Measurements from ENCODE around the gene MPRIP. TPM values are rescaled to one million over a fixed set of nuclear protein-coding genes. Genes with fewer than 3 reads are reported as not detected.

The MPRIP gene
- total RNA-seq, 2 experiments from 2014 or later, result 132 to 135 TPM

DNA sequence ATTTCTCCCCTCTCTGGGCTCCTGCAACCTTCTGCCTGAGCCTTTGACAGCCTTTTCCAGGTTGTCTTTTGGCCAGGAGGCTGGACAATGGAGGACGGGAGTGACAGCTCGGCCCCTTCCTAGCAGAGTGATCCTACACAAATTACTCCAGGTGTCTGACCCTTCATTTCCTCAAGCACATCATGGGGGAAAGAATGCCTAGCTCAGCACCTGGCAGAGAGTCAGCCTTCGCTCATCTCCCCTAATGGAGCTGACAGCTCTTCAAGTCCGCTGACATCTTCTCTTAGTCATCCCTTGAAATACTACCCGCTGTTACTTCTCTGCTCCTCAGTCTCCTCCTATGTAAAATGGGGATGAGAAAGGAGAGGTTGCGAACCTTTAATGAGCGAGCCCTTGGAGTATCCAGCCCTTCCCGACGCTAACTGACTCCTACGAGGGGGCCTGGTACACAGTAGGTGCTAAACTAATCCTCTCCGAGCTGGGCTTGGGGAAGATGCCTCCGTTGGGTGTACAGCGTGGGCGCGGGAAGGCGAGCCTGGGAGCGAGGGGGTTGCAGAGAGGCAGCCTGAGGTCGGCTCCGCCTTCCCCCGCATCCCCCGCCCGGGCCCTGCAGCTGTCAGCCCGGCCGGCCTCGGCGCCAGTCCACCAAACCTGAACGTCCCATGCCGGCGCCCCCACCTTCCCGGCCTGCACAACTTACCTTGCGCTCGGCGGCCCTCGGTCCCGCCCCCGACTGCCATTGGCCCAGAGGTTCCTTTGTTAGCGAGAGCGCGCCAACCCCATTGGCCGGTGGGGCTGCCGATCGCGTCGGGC is 480 bp upstream of the MPRIP start:
- DNase-seq (peak; percentile 99), ATAC-seq (peak; percentile 98)
- no peaks in the 10 kb centered on the region for H3K36me3 Mint-ChIP-seq (ENCODE audit: low read depth)
- H3K4me1 Mint-ChIP-seq (ENCODE audit: low read depth), result peaks cover 42% of the 10 kb centered on the region
- no peaks in the 10 kb centered on the region for H3K9me3 Mint-ChIP-seq
- TF ChIP-seq CTCF (IDR thresholded peaks at IDR 0.05), result no peak
- no peak overlapping the region for H3K27ac Mint-ChIP-seq
- no peaks in the 10 kb centered on the region for H3K27me3 Mint-ChIP-seq
- H3K4me3 Mint-ChIP-seq, result peak overlapping the region; percentile 62
- ChIA-PET CTCF (interaction anchor here (0.7 to 1.3 kb wide), 3 partner anchors 12 to 231 kb away, joined by 3 read pairs; no protein-coding TSS in a partner anchor), POLR2A (no interaction called here)
- intact Hi-C loops (cut with micrococcal nuclease), result no loop called here

DNA sequence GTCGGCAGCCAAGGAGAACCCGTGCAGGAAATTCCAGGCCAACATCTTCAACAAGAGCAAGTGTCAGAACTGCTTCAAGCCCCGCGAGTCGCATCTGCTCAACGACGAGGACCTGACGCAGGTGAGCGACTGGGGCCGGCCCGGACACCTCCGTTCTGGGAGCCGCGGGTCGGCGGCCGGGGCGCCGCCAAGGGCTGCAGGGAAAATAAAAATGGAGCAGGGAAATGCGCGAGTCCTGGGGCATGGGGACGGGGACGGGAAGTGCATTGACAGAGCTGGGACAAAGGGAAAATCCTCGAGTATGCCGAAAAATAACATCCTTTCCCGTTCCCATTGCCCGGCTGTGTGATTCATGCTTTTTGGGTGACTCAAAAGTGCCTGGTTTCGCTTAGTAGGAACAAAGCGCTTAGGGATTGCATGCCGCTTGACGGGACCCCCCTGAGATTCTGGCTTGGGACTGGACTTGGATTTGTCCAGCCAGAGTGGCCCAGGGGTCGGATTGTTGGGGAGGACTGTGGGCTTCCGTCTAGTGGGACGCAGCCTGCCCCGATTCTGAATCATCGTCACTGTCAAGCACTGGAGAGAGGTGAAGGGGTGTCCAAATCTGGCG is 699 bp downstream of the MPRIP start:
- Mint-ChIP-seq H3K27ac (peak overlapping the region; percentile 80), H3K9me3 (no peaks in the 10 kb centered on the region), H3K4me1 (ENCODE audit: low read depth) (peaks cover 51% of the 10 kb centered on the region), H3K36me3 (ENCODE audit: low read depth) (no peaks in the 10 kb centered on the region), H3K27me3 (no peaks in the 10 kb centered on the region), H3K4me3 (peak overlapping the region; percentile 93)
- TF ChIP-seq CTCF (IDR thresholded peaks at IDR 0.05), result no peak
- CTCF ChIA-PET, result no interaction called here
- intact Hi-C loops (cut with micrococcal nuclease), result no loop called here
- DNase-seq (peak; percentile 41), ATAC-seq (no peak)
- POLR2A ChIA-PET, result interaction anchor here (1.0 kb wide), 1 partner anchor 269 kb away, joined by 3 read pairs; no protein-coding TSS in a partner anchor

GRCh38 chr17:17043461-17044271 is 1.4 kb downstream of the MPRIP start:
- ChIA-PET CTCF (interaction anchor here (1.3 to 1.4 kb wide), 2 partner anchors 9 to 53 kb away, joined by 3 read pairs; no protein-coding TSS in a partner anchor), POLR2A (interaction anchor here (1.0 kb wide), 1 partner anchor 268 kb away, joined by 3 read pairs; no protein-coding TSS in a partner anchor)
- Mint-ChIP-seq H3K9me3 (no peaks in the 10 kb centered on the region), H3K36me3 (ENCODE audit: low read depth) (no peaks in the 10 kb centered on the region), H3K27ac (peak overlapping the region; percentile 80), H3K4me3 (peak overlapping the region; percentile 93), H3K4me1 (ENCODE audit: low read depth) (peaks cover 58% of the 10 kb centered on the region), H3K27me3 (no peaks in the 10 kb centered on the region)
- ATAC-seq, result no peak
- peak; percentile 24 for DNase-seq
- TF ChIP-seq CTCF (IDR thresholded peaks at IDR 0.05), result no peak
- intact Hi-C loops (cut with micrococcal nuclease), result no loop called here

GRCh38 chr17:17044846-17045561 is 2.7 kb downstream of the MPRIP start:
- Mint-ChIP-seq H3K27ac (peak overlapping the region; percentile 45), H3K4me3 (peak overlapping the region; percentile 93), H3K27me3 (no peaks in the 10 kb centered on the region), H3K4me1 (ENCODE audit: low read depth) (peaks cover 67% of the 10 kb centered on the region), H3K9me3 (no peaks in the 10 kb centered on the region), H3K36me3 (ENCODE audit: low read depth) (no peaks in the 10 kb centered on the region)
- no peak for TF ChIP-seq CTCF (IDR thresholded peaks at IDR 0.05)
- CTCF ChIA-PET, result interaction anchor here (0.9 to 1.4 kb wide), 4 partner anchors 8 to 55 kb away, joined by 3 to 4 read pairs (median 3); no protein-coding TSS in a partner anchor
- intact Hi-C loops (cut with micrococcal nuclease), result no loop called here
- POLR2A ChIA-PET, result interaction anchor here (0.8 kb wide), 1 partner anchor 23 kb away, joined by 3 read pairs; no protein-coding TSS in a partner anchor
- DNase-seq, result peak; percentile 17
- ATAC-seq, result no peak

All from activated CD8-positive, alpha-beta T cell treated with anti-CD3 and anti-CD28 coated beads for 36 hours (primary cell).